GM12891 (cell line): Measurements from ENCODE around the gene SLC9C1.
"Not testable (repeated sequence)": the region's sequence is repeated elsewhere in the genome, so short reads cannot be mapped to it uniquely, and the experiment has no call there.

Experiments used
- DNase-seq: peaks from one replicate; pipeline ENCODE4 v3.0.0; 2011; ENCODE audit warnings: low spot score; ENCODE audit not compliant: insufficient read length
- FAIRE-seq: peaks from 2 replicates; lab custom pipeline; 2011; peaks lifted over from hg19 to GRCh38; lab: Jason Lieb, UNC
- PAX5 ChIP-seq: IDR thresholded peaks from 2 replicates; pipeline ENCODE4 v1.6.1; 2011; ENCODE audit warnings: low read length, moderate library complexity, mild to moderate bottlenecking; ENCODE audit not compliant: insufficient read depth, severe bottlenecking
- POLR2A ChIP-seq: IDR thresholded peaks from 2 replicates; pipeline ENCODE4 v1.6.1; 2011; ENCODE audit warnings: low read depth, low read length, control low read depth
- POLR2AphosphoS5 ChIP-seq: IDR thresholded peaks from 2 replicates; pipeline ENCODE4 v1.6.1; 2011; ENCODE audit warnings: low read depth, low read length, control low read depth
- POU2F2 ChIP-seq: IDR thresholded peaks from 2 replicates; pipeline ENCODE4 v1.6.1; 2011; ENCODE audit warnings: low read depth, mild to moderate bottlenecking, control low read depth, low read length, moderate library complexity
- SPI1 ChIP-seq: IDR thresholded peaks from 2 replicates; pipeline ENCODE4 v1.6.1; 2011; ENCODE audit warnings: low read depth, low read length, control low read depth
- TAF1 ChIP-seq: IDR thresholded peaks from 2 replicates; pipeline ENCODE4 v1.6.1; 2011; ENCODE audit warnings: low read depth, low read length, control low read depth

The SLC9C1 gene

DNA sequence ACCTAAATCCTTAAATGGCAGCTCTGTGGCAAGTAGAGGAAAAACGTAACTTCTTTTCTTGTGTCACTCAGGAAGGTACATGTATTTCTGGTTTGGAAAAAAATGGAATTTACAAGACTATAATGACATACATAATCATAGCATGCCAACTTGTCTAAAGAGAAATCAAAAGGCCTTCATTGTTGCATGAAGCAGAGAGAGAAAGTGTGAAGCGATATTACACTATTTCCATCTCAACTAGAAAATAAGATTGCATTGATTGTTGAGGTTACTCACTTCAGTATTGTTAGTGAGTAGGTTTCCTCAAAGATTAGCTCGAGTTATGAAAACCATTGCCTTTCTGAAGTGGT lies 93.7 kb downstream of the SLC9C1 start:
- FAIRE-seq (no peak), DNase-seq (no peak)
- TF ChIP-seq POU2F2, result no peak
- no peak for TF ChIP-seq SPI1
- no peak for TF ChIP-seq POLR2A
- TF ChIP-seq POLR2AphosphoS5, result no peak
- no peak for TF ChIP-seq PAX5
- TF ChIP-seq TAF1, result no peak

DNA sequence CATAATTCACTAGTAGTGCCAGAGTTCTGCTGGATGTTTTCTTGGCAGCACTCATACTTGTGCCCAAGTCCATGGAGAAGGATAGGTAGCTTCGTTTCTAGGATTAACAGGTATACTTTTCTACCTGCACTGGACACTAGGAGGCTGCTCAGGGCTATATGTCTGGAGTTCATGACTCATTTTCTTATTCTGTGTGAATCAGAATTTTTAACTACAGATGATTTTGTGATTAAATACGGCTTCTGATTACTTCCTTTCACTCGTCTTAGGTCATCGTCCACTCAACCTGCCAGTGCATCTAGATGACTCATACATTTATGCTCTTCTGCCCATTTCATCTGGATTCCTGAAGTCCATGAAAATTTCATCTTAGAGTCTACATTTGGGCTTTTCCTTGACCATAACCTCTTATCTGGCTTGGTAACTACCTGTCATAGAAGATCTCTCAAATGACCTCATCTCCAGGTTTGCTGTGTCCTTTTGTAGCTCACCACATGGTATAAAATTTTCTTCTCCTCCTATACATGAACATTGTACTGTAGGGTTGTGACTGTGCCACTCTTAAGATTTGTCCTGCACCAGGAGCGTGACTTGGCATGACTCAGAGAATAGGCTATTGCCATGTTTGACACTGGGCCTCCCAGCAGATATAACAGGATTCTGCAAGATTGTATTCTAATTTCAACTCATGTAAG lies 94.2 kb downstream of the SLC9C1 start:
- FAIRE-seq, result no peak
- DNase-seq, result no peak
- TF ChIP-seq POLR2AphosphoS5, result no peak
- TF ChIP-seq POU2F2, result no peak

DNA sequence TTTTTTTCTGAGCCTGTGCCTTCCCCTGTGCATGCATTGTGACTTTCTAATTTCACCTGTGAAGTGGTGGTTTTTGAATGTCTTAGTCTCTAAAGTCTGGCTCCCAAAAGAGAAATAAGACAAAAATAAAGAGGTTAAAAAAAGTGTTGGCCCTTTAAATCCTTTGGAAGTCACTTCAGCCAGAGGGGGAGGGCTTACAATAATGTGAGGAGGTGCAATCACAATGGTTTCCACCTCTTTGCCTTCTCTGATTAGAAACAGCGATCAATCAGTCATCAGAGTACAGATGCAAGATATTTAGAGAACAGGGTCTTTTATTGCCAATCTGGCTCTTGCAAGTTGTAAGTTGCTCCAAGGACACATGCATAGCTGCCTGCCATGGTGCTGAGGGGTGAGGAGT lies 96.9 kb downstream of the SLC9C1 start:
- FAIRE-seq, result no peak
- TF ChIP-seq TAF1 (no peak), POU2F2 (no peak), POLR2AphosphoS5 (no peak), PAX5 (no peak), SPI1 (no peak), POLR2A (no peak)
- no peak for DNase-seq

DNA sequence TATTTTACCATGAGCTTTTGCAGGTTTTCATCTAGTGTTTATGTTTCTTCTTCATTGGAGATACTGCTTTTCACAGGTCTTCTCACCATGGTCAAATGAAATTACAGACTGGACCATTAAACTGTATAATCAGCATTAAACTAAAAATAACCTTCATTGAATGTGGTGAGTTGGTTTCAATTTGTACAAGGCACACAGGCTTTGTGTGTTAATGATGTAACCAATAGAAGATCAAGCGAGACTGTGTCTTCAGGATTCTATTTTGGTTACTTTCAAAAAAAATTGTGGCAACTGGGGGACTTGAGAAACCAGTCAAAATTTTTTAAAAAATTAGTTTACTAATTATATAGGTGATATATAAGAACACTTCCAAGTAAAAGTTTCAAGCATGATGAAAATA lies 106.7 kb downstream of the SLC9C1 start:
- no peak for DNase-seq
- FAIRE-seq, result no peak
- TF ChIP-seq PAX5 (no peak), POLR2A (no peak), TAF1 (no peak), POU2F2 (no peak), POLR2AphosphoS5 (no peak), SPI1 (no peak)

DNA sequence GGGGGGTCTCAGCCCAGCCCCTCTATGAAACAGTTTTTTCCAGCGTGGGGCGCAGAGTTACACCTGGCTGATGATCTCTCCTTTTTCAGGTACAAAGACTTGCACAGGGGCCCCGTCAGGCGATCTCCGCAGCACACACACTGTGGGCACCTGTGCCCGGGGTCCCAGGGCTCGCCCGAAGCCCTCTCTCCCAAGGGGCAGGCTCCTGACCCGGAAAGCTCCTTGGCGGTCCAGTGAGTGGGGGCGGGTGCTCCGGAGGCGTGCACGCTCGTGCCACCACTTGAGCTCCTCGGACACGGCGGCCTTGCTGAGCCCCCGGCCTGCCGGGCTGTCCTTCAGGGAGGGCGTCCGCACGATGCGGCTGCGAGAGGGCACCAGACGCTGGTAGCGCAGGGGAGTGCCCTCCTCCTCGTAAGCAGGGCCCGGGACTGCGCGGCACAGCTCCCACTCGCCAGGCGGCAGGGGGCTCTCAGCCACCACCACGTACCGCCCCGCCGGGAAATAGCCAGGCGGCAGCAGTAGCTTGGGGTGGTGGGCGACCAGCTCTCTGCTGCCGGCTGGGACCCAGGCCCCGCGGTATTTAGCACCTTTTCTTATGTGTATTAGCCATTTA lies 108.5 kb downstream of the SLC9C1 start:
- DNase-seq, FAIRE-seq: not testable (repeated sequence)

DNA sequence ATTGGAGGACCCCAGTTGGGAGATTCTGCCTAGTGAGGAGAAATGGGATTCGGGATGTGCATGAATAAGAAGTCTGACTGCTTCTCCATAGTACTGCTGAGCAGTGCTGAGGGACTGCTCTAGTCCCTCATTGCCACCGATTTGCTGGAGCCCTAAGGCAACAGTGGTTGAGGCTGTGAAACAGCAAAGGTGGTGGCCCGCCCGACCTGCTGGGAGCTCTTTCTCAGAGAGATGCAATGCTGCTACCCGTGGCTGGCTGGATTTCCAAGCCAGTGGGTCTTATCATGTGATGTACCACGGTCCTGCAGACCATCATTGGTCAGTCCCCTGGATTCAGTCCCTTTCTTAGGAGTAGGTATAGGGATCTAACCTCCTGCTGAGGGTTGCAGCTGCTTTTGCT lies 118.4 kb downstream of the SLC9C1 start:
- FAIRE-seq, result no peak
- DNase-seq, result no peak
- TF ChIP-seq PAX5 (no peak), POLR2A (no peak), POLR2AphosphoS5 (no peak), TAF1 (no peak), SPI1 (no peak), POU2F2 (no peak)

DNA sequence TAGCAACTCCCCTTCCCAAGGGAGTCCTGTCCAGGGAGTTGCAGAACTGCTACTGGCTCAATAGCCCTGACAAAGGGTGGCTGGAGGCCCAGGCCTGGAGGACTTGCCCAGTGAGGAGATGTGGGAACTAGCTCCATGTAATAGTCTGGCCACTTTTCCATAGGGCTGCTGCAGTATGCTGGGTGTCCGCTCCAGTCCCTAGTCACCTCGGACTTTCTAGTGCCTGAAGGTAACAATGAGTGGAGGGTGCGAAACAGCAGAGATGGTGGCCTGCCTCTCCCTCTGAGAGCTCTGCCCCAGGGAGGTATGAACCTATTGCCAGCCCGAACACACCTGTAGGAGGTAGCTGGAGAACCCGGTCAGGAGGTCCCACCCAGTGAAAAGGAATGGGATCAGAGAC lies 119.0 kb downstream of the SLC9C1 start:
- TF ChIP-seq PAX5, result no peak
- no peak for TF ChIP-seq POLR2AphosphoS5
- TF ChIP-seq SPI1, result no peak
- no peak for TF ChIP-seq POLR2A
- no peak for TF ChIP-seq POU2F2
- DNase-seq, result no peak
- no peak for FAIRE-seq

DNA sequence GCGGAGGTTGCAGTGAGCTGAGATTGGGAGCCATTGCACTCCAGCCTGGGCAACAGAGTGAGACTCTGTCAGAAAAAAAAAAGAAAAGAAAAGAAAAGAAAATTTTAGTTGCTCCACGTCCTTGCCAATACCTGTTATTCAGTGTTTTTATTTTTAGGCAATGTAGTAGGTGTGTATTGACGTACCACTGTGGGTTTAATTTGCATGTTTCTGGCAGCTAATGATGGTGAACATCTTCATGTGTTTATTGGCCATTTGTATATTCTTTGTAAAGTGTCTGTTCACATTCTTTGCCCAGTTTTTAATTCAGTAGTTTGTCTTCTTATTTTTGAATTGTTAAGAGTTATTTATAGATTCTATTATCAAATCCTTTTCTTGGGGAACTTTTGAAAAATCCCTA lies 122.9 kb downstream of the SLC9C1 start:
- no peak for TF ChIP-seq SPI1
- no peak for TF ChIP-seq POLR2A
- no peak for TF ChIP-seq TAF1
- no peak for TF ChIP-seq POU2F2
- no peak for TF ChIP-seq PAX5
- no peak for TF ChIP-seq POLR2AphosphoS5
- no peak for DNase-seq
- FAIRE-seq, result no peak

DNA sequence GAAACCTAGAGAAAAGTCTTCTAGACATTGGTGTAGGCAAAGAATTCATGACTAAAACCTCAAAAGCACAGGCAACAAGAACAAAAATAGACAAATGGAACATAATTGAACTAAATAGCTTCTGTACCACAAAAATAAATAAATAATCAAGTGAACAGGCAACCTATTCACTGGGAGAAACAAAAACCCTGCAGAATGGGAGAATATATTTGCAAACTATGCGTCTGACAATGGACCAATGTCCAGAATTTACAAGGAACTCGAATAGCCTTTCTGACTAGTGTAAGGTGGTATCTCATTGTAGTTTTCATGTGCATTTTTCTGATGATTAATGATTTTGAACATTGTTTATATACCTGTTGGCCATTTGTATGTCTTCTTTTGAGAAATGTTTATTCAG lies 124.0 kb downstream of the SLC9C1 start:
- TF ChIP-seq POLR2AphosphoS5 (no peak), POU2F2 (no peak), POLR2A (no peak), TAF1 (no peak), SPI1 (no peak), PAX5 (no peak)
- no peak for FAIRE-seq
- no peak for DNase-seq

DNA sequence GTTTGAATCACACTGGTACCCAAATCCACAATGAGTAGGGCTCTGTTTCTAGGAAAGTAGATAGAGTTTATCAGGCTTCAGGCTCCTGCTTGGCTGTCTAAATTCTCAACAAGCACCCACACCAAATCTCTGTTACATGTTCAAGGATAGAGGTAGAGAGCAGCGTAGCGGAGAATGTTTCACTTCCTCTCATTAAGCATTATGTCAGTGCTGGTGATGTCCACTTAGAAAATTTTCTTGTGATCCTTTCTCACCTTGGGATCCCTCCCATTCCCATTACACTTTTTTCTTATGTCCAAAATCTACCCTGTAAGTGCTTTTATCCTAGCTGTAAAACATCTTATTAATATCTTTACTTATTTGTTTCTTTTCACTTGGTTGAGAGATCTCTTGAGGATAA lies 126.3 kb downstream of the SLC9C1 start:
- peak; percentile 69 for FAIRE-seq
- DNase-seq, result peak; percentile 8
- TF ChIP-seq PAX5, result no peak
- TF ChIP-seq SPI1, result peak; percentile 99
